PFSK-1 (cell line): Measurements from ENCODE around the gene CTNNA3.

Experiments
- POLR2AphosphoS5 ChIP-seq: IDR thresholded peaks from 2 replicates; pipeline ENCODE4 v1.6.1; 2012; ENCODE audit warnings: low read depth, mild to moderate bottlenecking, control low read depth, low read length, moderate library complexity
- REST ChIP-seq, 2 experiments: IDR thresholded peaks; 2 replicates each; pipeline versions ENCODE4 v1.6.1 to v1.8.0; 2011 to 2012; ENCODE audit warnings: low read depth in 2 of 2, low read length in 2 of 2, control low read depth in 1 of 2, inconsistent platforms in 1 of 2, mild to moderate bottlenecking in 1 of 2, moderate library complexity in 1 of 2; ENCODE audit not compliant: insufficient read depth in 1 of 2

- TF ChIP-seq REST (IDR thresholded peaks at IDR 0.05; ENCODE audit: insufficient read depth in 1 of 2, low read depth in 2 of 2, low read length in 2 of 2) = no peak
- TF ChIP-seq POLR2AphosphoS5 = no peak
Observed at GRCh38 chr10:66925896-66926715, 769.9 kb downstream of the CTNNA3 start, which contains the start of gene LRRTM3.
